Activated T-cell treated with anti-CD3 and anti-CD28 coated beads, Interleukin-2, amount 50 U/mL, for 72 hours (primary cell): ENCODE data around the gene SORBS2. TPM values are rescaled to one million over a fixed set of nuclear protein-coding genes. Genes with fewer than 3 reads are reported as not detected.
"Not testable (repeated sequence)": the region's sequence is repeated elsewhere in the genome, so short reads cannot be mapped to it uniquely, and the experiment has no call there.

Experiments used
- ATAC-seq, 2 donors: fragments of 150-1000 bp; cut with Tn5 transposase; replicated peaks in 1 of 2; 2 replicates each; pipeline ENCODE4 v1.10.0; 2021; ENCODE audit warnings: moderate library complexity in 2 of 2, mild to moderate bottlenecking in 1 of 2
- DNase-seq, 2 donors: peaks; one replicate each; pipeline ENCODE4 v3.0.0; 2021 to 2022; ENCODE audit warnings: mixed read lengths in 1 of 2
- H3K27ac Mint-ChIP-seq: one replicate; pipeline ENCODE4 v1.8.0; 2022; ENCODE audit warnings: mild to moderate bottlenecking, moderate library complexity, mixed read lengths
- H3K27me3 Mint-ChIP-seq: one replicate; pipeline ENCODE4 v1.8.0; 2022; ENCODE audit warnings: low read depth, mixed read lengths
- H3K36me3 Mint-ChIP-seq, 2 donors: one replicate each; pipeline ENCODE4 v1.8.0; 2022; ENCODE audit warnings: mixed read lengths in 2 of 2, mild to moderate bottlenecking in 1 of 2; ENCODE audit not compliant: insufficient read depth in 2 of 2
- H3K4me1 Mint-ChIP-seq: one replicate; pipeline ENCODE4 v1.8.0; 2022; ENCODE audit warnings: low read depth, mixed read lengths
- H3K4me3 Mint-ChIP-seq, 2 donors: one replicate each; pipeline ENCODE4 v1.8.0; 2022; ENCODE audit warnings: mild to moderate bottlenecking in 2 of 2, mixed read lengths in 2 of 2, moderate library complexity in 2 of 2
- H3K9me3 Mint-ChIP-seq, 2 donors: one replicate each; pipeline ENCODE4 v1.8.0; 2022; ENCODE audit warnings: mixed read lengths in 2 of 2
- total RNA-seq, 2 donors: library from RNA; stranded (reverse); gene quantifications; one replicate each; pipeline ENCODE4 v1.2.3, GENCODE V29; 2022

Gene SORBS2
- total RNA-seq = under 1 TPM in 1 of 2 donors, not detected in 1; 0.26 TPM

GRCh38 chr4:185811509-185812364, at the start of gene SORBS2:
Gene SORBS2 (minus strand): TSS chr4:185812194. CDS start chr4:185690571, 121,623 bp downstream.
- no peak for ATAC-seq
- H3K36me3 Mint-ChIP-seq = no peaks in the 10 kb centered on the region
- peaks cover 10% of the 10 kb centered on the region for H3K27me3 Mint-ChIP-seq
- no peak within 1 kb of the TSS for H3K27ac Mint-ChIP-seq
- no peak within 1 kb of the TSS for H3K4me3 Mint-ChIP-seq
- H3K9me3 Mint-ChIP-seq = no peaks in the 10 kb centered on the region
- DNase-seq = no peak
- no peaks in the 10 kb centered on the region for H3K4me1 Mint-ChIP-seq

GRCh38 chr4:185859111-185859510, 47.1 kb upstream of the SORBS2 start:
- ATAC-seq = no peak
- H3K36me3 Mint-ChIP-seq = no peaks in the 10 kb centered on the region
- H3K4me1 Mint-ChIP-seq = no peaks in the 10 kb centered on the region
- no peaks in the 10 kb centered on the region for H3K27me3 Mint-ChIP-seq
- no peak overlapping the region for H3K4me3 Mint-ChIP-seq
- no peak for DNase-seq
- no peak overlapping the region for H3K27ac Mint-ChIP-seq
- H3K9me3 Mint-ChIP-seq = peaks cover 7 to 12% of the 10 kb centered on the region in 2 donors

GRCh38 chr4:185857561-185857960, 45.6 kb upstream of the SORBS2 start:
- not testable (repeated sequence) for ATAC-seq, H3K4me3 Mint-ChIP-seq, DNase-seq, H3K4me1 Mint-ChIP-seq, H3K36me3 Mint-ChIP-seq, H3K27me3 Mint-ChIP-seq, H3K27ac Mint-ChIP-seq
- H3K9me3 Mint-ChIP-seq = peaks cover 7 to 12% of the 10 kb centered on the region in 2 donors

- DNase-seq (no peak), ATAC-seq (no peak)
- H3K27ac Mint-ChIP-seq = no peak overlapping the region
- H3K4me3 Mint-ChIP-seq = no peak overlapping the region
- H3K36me3 Mint-ChIP-seq = no peaks in the 10 kb centered on the region
- no peaks in the 10 kb centered on the region for H3K4me1 Mint-ChIP-seq
- peaks cover 7 to 8% of the 10 kb centered on the region in 2 donors for H3K9me3 Mint-ChIP-seq
- no peaks in the 10 kb centered on the region for H3K27me3 Mint-ChIP-seq
Observed at GRCh38 chr4:185853841-185854240, 41.8 kb upstream of the SORBS2 start.

- no peak for DNase-seq
- no peak for ATAC-seq
- Mint-ChIP-seq H3K9me3 (peaks cover 4 to 6% of the 10 kb centered on the region in 2 donors), H3K36me3 (no peaks in the 10 kb centered on the region), H3K27ac (no peak overlapping the region), H3K4me3 (no peak overlapping the region), H3K27me3 (no peaks in the 10 kb centered on the region), H3K4me1 (no peaks in the 10 kb centered on the region)
Observed at GRCh38 chr4:185852961-185853360, 41.0 kb upstream of the SORBS2 start.

GRCh38 chr4:185849664-185850550, 37.9 kb upstream of the SORBS2 start:
- H3K27me3 Mint-ChIP-seq = no peaks in the 10 kb centered on the region
- H3K4me1 Mint-ChIP-seq = no peaks in the 10 kb centered on the region
- no peak for ATAC-seq
- no peaks in the 10 kb centered on the region for H3K36me3 Mint-ChIP-seq
- no peak for DNase-seq
- no peak overlapping the region for H3K27ac Mint-ChIP-seq
- H3K9me3 Mint-ChIP-seq = peaks cover 0 to 2% of the 10 kb centered on the region in 2 donors
- no peak overlapping the region for H3K4me3 Mint-ChIP-seq

- Mint-ChIP-seq H3K9me3 (peaks cover 2 to 6% of the 10 kb centered on the region in 2 donors), H3K27ac (no peak overlapping the region), H3K4me1 (no peaks in the 10 kb centered on the region), H3K4me3 (no peak overlapping the region), H3K27me3 (no peaks in the 10 kb centered on the region), H3K36me3 (no peaks in the 10 kb centered on the region)
- DNase-seq (no peak), ATAC-seq (no peak)
Observed at GRCh38 chr4:185847352-185848097, 35.5 kb upstream of the SORBS2 start.

GRCh38 chr4:185846505-185847150, 34.6 kb upstream of the SORBS2 start:
- no peaks in the 10 kb centered on the region for H3K36me3 Mint-ChIP-seq
- no peak for DNase-seq
- H3K4me3 Mint-ChIP-seq = no peak overlapping the region
- peaks cover 2 to 7% of the 10 kb centered on the region in 2 donors for H3K9me3 Mint-ChIP-seq
- no peak for ATAC-seq
- no peak overlapping the region for H3K27ac Mint-ChIP-seq
- H3K4me1 Mint-ChIP-seq = no peaks in the 10 kb centered on the region
- no peaks in the 10 kb centered on the region for H3K27me3 Mint-ChIP-seq

GRCh38 chr4:185845966-185846365, 34.0 kb upstream of the SORBS2 start:
- H3K4me3 Mint-ChIP-seq = no peak overlapping the region
- H3K36me3 Mint-ChIP-seq = no peaks in the 10 kb centered on the region
- peaks cover 2 to 7% of the 10 kb centered on the region in 2 donors for H3K9me3 Mint-ChIP-seq
- no peak for DNase-seq
- H3K4me1 Mint-ChIP-seq = no peaks in the 10 kb centered on the region
- no peak overlapping the region for H3K27ac Mint-ChIP-seq
- no peaks in the 10 kb centered on the region for H3K27me3 Mint-ChIP-seq
- no peak for ATAC-seq

- no peaks in the 10 kb centered on the region for H3K4me1 Mint-ChIP-seq
- ATAC-seq = no peak
Observed at GRCh38 chr4:185841451-185841850, 29.5 kb upstream of the SORBS2 start.

GRCh38 chr4:185840953-185841352, 29.0 kb upstream of the SORBS2 start:
- Mint-ChIP-seq H3K9me3 (peaks cover 0 to 7% of the 10 kb centered on the region in 2 donors), H3K27me3 (no peaks in the 10 kb centered on the region), H3K27ac (no peak overlapping the region), H3K4me3 (no peak overlapping the region), H3K4me1 (no peaks in the 10 kb centered on the region), H3K36me3 (no peaks in the 10 kb centered on the region)
- no peak for ATAC-seq
- no peak for DNase-seq

More at GRCh38 chr4:185841451-185841850, 29.5 kb upstream of the SORBS2 start:
- no peak for DNase-seq
- Mint-ChIP-seq H3K36me3 (no peaks in the 10 kb centered on the region), H3K4me3 (no peak overlapping the region), H3K9me3 (peaks cover under 1 to 7% of the 10 kb centered on the region in 2 donors), H3K27me3 (no peaks in the 10 kb centered on the region), H3K27ac (no peak overlapping the region)

- Mint-ChIP-seq H3K4me3 (no peak overlapping the region), H3K27me3 (no peaks in the 10 kb centered on the region), H3K9me3 (peaks cover 0 to 7% of the 10 kb centered on the region in 2 donors)
Observed at GRCh38 chr4:185840201-185840600, 28.2 kb upstream of the SORBS2 start.

More at GRCh38 chr4:185840201-185840600, 28.2 kb upstream of the SORBS2 start:
- no peaks in the 10 kb centered on the region for H3K36me3 Mint-ChIP-seq
- H3K4me1 Mint-ChIP-seq = no peaks in the 10 kb centered on the region
- H3K27ac Mint-ChIP-seq = no peak overlapping the region
- no peak for DNase-seq
- ATAC-seq = no peak
